HepG2 (cell line): ENCODE data around the gene CPNE1. TPM values are rescaled to one million over a fixed set of nuclear protein-coding genes. Genes with fewer than 3 reads are reported as not detected.

Experiments
- ATAC-seq: fragments of 200-7000 bp; cut with Tn5 transposase; 3 replicates; pipeline ENCODE4 v1.9.1; 2020; ENCODE audit warnings: mild to moderate bottlenecking, moderate library complexity
- BruUV-seq: library from RNA; stranded (reverse); fragments of 400-500 nt; replicated peaks from 2 replicates; lab custom pipeline; 2021; lab: Mats Ljungman, UMichigan
- CTCF ChIA-PET: fragments of 300-600 bp; formaldehyde crosslinking; extraction: SDS; loops from one replicate; lab custom pipeline; 2021; ENCODE audit warnings: low total read pairs, inconsistent platforms, low intra/inter-chr PET ratio; lab: Yijun Ruan, JAX
- POLR2A ChIA-PET: fragments of 350-600 bp; sonication (Branson Sonifier 250); formaldehyde crosslinking; loops from one replicate; lab custom pipeline; 2020; ENCODE audit warnings: antibody characterized with exemption, inconsistent platforms; lab: Yijun Ruan, JAX
- DNase-seq: peaks from one replicate; pipeline ENCODE4 v3.0.0-alpha.2; 2015; ENCODE audit warnings: low spot score
- FAIRE-seq: peaks from 3 replicates; lab custom pipeline; 2011; peaks lifted over from hg19 to GRCh38; lab: Jason Lieb, UNC
- H2AFZ ChIP-seq: one replicate; pipeline ENCODE4 v1.6.1; 2011; ENCODE audit warnings: low read length, inconsistent platforms
- H3K27ac ChIP-seq: fragments of 300-600 bp; 3 replicates; pipeline ENCODE4 v1.8.0; 2011; ENCODE audit warnings: mixed run types, mild to moderate bottlenecking, mixed read lengths, low read length, inconsistent platforms; ENCODE audit not compliant: insufficient read depth; ENCODE audit errors: extremely low read length
- H3K27me3 ChIP-seq, 2 experiments: fragments of 200-600 bp in 1 of 2; 2 replicates in 1 of 2; 3 replicates in 1 of 2; pipeline versions ENCODE4 v1.6.0 to v1.8.0; 2011; ENCODE audit warnings: low read length in 2 of 2, mild to moderate bottlenecking in 2 of 2, moderate library complexity in 2 of 2, inconsistent platforms in 1 of 2; ENCODE audit not compliant: insufficient read depth in 2 of 2, control insufficient read depth in 1 of 2
- H3K36me3 ChIP-seq, 2 experiments: fragments of 200-600 bp in 1 of 2; replicated peaks in 1 of 2; 2 replicates in 1 of 2; 3 replicates in 1 of 2; pipeline versions ENCODE4 v1.5.1 to v1.8.0; 2011; ENCODE audit warnings: low read length in 2 of 2, inconsistent platforms in 1 of 2; ENCODE audit not compliant: insufficient read depth in 2 of 2, control insufficient read depth in 1 of 2
- H3K4me1 ChIP-seq: 2 replicates; pipeline ENCODE4 v1.5.1; 2012; ENCODE audit warnings: low read length, inconsistent platforms; ENCODE audit not compliant: insufficient read depth
- H3K4me2 ChIP-seq: 2 replicates; pipeline ENCODE4 v1.6.0; 2011; ENCODE audit warnings: low read depth, low read length, inconsistent platforms
- H3K4me3 ChIP-seq, 3 experiments: fragments of 200-600 bp in 1 of 3; sonication (generic), shearing (Covaris generic) in 1 of 3; replicated peaks in 1 of 3; 2 replicates each; pipeline ENCODE4 v1.5.1; 2011 to 2016; ENCODE audit warnings: low read length in 3 of 3, inconsistent platforms in 2 of 3, low read depth in 2 of 3, mild to moderate bottlenecking in 2 of 3, control low read depth in 1 of 3, mixed read lengths in 1 of 3; ENCODE audit not compliant: insufficient read depth in 1 of 3
- H3K79me2 ChIP-seq: one replicate; pipeline ENCODE4 v1.6.1; 2011; ENCODE audit warnings: low read length, inconsistent platforms; ENCODE audit not compliant: insufficient read depth
- H3K9ac ChIP-seq: 2 replicates; pipeline ENCODE4 v1.6.0; 2011; ENCODE audit warnings: mild to moderate bottlenecking, low read depth, low read length, inconsistent platforms; ENCODE audit not compliant: insufficient read depth
- H3K9me3 ChIP-seq: 2 replicates; pipeline ENCODE4 v1.5.1; 2012; ENCODE audit warnings: mild to moderate bottlenecking, low read length
- H4K20me1 ChIP-seq: 2 replicates; pipeline ENCODE4 v1.6.0; 2011; ENCODE audit warnings: inconsistent platforms, mild to moderate bottlenecking, low read length, moderate library complexity; ENCODE audit not compliant: insufficient read depth
- ATAD3A ChIP-seq: sonication (generic); formaldehyde crosslinking; IDR thresholded peaks from 2 replicates; pipeline ENCODE4 v1.4.0; 2020; ENCODE audit warnings: missing genetic modification reagents
- CREB1 ChIP-seq, 2 experiments: fragments of 450-650 bp in 1 of 2; IDR thresholded peaks; 2 replicates each; pipeline ENCODE4 v1.6.1; 2016 to 2017; ENCODE audit warnings: control low read depth in 1 of 2, mild to moderate bottlenecking in 1 of 2, missing compliant biosample characterization in 1 of 2, missing genetic modification characterization in 1 of 2
- DR1 ChIP-seq: sonication (generic); formaldehyde crosslinking; IDR thresholded peaks from 2 replicates; pipeline ENCODE4 v1.8.0; 2021; ENCODE audit warnings: mild to moderate bottlenecking, missing genetic modification reagents, inconsistent platforms
- HOMEZ ChIP-seq: IDR thresholded peaks from 2 replicates; pipeline ENCODE4 v1.6.1; 2016; ENCODE audit warnings: low read depth
- KDM2A ChIP-seq: sonication (generic); formaldehyde crosslinking; IDR thresholded peaks from 2 replicates; pipeline ENCODE4 v1.4.0; 2020; ENCODE audit warnings: low read depth, missing genetic modification reagents, borderline replicate concordance
- KLF6 ChIP-seq: IDR thresholded peaks from 2 replicates; pipeline ENCODE4 v1.8.0; 2016; ENCODE audit warnings: missing biosample characterization, missing genetic modification reagents
- NR2C2 ChIP-seq: sonication (generic); formaldehyde crosslinking; IDR thresholded peaks from 2 replicates; pipeline ENCODE4 v1.4.0; 2020; ENCODE audit warnings: missing genetic modification reagents, mild to moderate bottlenecking, moderate library complexity, borderline replicate concordance
- PRDM10 ChIP-seq: sonication (generic); formaldehyde crosslinking; IDR thresholded peaks from 2 replicates; pipeline ENCODE4 v1.4.0; 2020; ENCODE audit warnings: low read depth, missing genetic modification reagents
- RXRA ChIP-seq: sonication (generic); formaldehyde crosslinking; IDR thresholded peaks from 2 replicates; pipeline ENCODE4 v1.5.1; 2020; ENCODE audit warnings: missing genetic modification reagents
- SALL2 ChIP-seq: sonication (generic); formaldehyde crosslinking; IDR thresholded peaks from 2 replicates; pipeline ENCODE4 v1.8.1; 2023; ENCODE audit warnings: mild to moderate bottlenecking, missing genetic modification reagents, inconsistent platforms
- SOX13 ChIP-seq, 3 experiments: fragments of 450-650 bp in 1 of 3; sonication (generic) in 1 of 3; formaldehyde crosslinking in 1 of 3; IDR thresholded peaks in 2 of 3; conservative IDR thresholded peaks in 1 of 3; 2 replicates each; pipeline versions ENCODE4 v1.5.0 to v1.6.1; 2016 to 2020; ENCODE audit warnings: antibody characterized with exemption in 1 of 3, mild to moderate bottlenecking in 1 of 3, missing compliant biosample characterization in 1 of 3, missing genetic modification reagents in 1 of 3, moderate library complexity in 1 of 3
- SOX5 ChIP-seq: IDR thresholded peaks from 2 replicates; pipeline ENCODE4 v1.6.1; 2016; ENCODE audit warnings: borderline replicate concordance
- TOPORS ChIP-seq: sonication (generic); formaldehyde crosslinking; IDR thresholded peaks from 2 replicates; pipeline ENCODE4 v1.8.0; 2023; ENCODE audit warnings: mild to moderate bottlenecking, missing genetic modification reagents
- ZGPAT ChIP-seq: IDR thresholded peaks from 2 replicates; pipeline ENCODE4 v1.6.1; 2016; ENCODE audit warnings: mild to moderate bottlenecking
- ZNF331 ChIP-seq: sonication (generic); formaldehyde crosslinking; IDR thresholded peaks from 2 replicates; pipeline ENCODE4 v1.4.0; 2020; ENCODE audit warnings: missing genetic modification reagents
- ZNF460 ChIP-seq: sonication (generic); formaldehyde crosslinking; IDR thresholded peaks from 2 replicates; pipeline ENCODE4 v1.5.1; 2020; ENCODE audit warnings: missing genetic modification reagents, mild to moderate bottlenecking, borderline replicate concordance
- ZNF772 ChIP-seq: sonication (generic); formaldehyde crosslinking; IDR thresholded peaks from 2 replicates; pipeline ENCODE4 v1.5.0; 2020; ENCODE audit warnings: mild to moderate bottlenecking, missing genetic modification reagents
- WGBS: methylation state at CpG from one replicate; pipeline ENCODE4 v1.1.6; 2017; ENCODE audit warnings: low lambda C conversion rate; 5-methylcytosine and 5-hydroxymethylcytosine counted together
- in situ Hi-C: cut with HindIII; loops from 2 replicates; pipeline ENCODE4 v1.10.0; 2017; ENCODE audit warnings: low pct_unique_long_range_greater_than_20kb; ENCODE audit not compliant: extremely low pct_ligation_motif_present
- intact Hi-C: fragments of 100-400 bp; cut with micrococcal nuclease; formaldehyde crosslinking; loops from one replicate; pipeline ENCODE4 v1.10.0; 2022; ENCODE audit not compliant: unreplicated experiment
- polyA plus RNA-seq, 8 experiments: library from polyadenylated mRNA; depleted of rRNA in 3 of 8; stranded (reverse) in 7 of 8; unstranded in 1 of 8; fragments of >200 nt; fragmentation: Illumina TruSeq in 4 of 8; extraction: Trizol in 4 of 8; gene quantifications; 2 replicates each; pipeline versions ENCODE4 v1.2.1 to v1.2.3, GENCODE V29; 2011 to 2016; ENCODE audit warnings: low read depth in 4 of 8, missing spikeins in 1 of 8, mixed read lengths in 1 of 8; ENCODE audit not compliant: insufficient read depth in 1 of 8
- total RNA-seq, 5 experiments: library from RNA; depleted of rRNA; stranded (reverse); fragments of >200 nt; fragmentation: Illumina TruSeq; extraction: Trizol; gene quantifications; 2 replicates each; pipeline ENCODE4 v1.2.3, GENCODE V29; 2016; ENCODE audit warnings: low read depth in 1 of 5

CPNE1 gene
- total and polyA plus RNA-seq, 2 of the 13 experiments (the other 11 are each of a cell fraction or from before 2014, with no cell fraction given), result 408 to 431 TPM

- peaks cover 6 to 11% of the 10 kb centered on the region in 2 experiments; a peak in 4 of 5 replicates for H3K36me3 ChIP-seq
- no TSS peak for BruUV-seq
- in situ Hi-C loops (no loop called here), intact Hi-C loops (loop anchor here (10.0 kb wide), 2 partner anchors 190 to 230 kb away; no protein-coding TSS in a partner anchor)
- peak overlapping the region; percentile 40 for H3K4me2 ChIP-seq
- no peaks in the 10 kb centered on the region for H4K20me1 ChIP-seq
- FAIRE-seq (no peak), DNase-seq (peak; percentile 67), ATAC-seq (no peak)
- ChIA-PET POLR2A (interaction anchor here (0.7 to 2.4 kb wide), 2 partner anchors 47 to 240 kb away, joined by 3 to 17 read pairs; partner anchors contain the start of gene RBM39), CTCF (no interaction called here)
- no peak overlapping the region for H2AFZ ChIP-seq
- 24% methylated on average over 2 of the region's 2 CpGs for WGBS
- H3K4me3 ChIP-seq, result no peak overlapping the region; a peak in 1 of 6 replicates
- peaks cover 43% of the 10 kb centered on the region for H3K4me1 ChIP-seq
- no peaks in the 10 kb centered on the region for H3K9me3 ChIP-seq
- peaks cover 29% of the 10 kb centered on the region for H3K79me2 ChIP-seq
- peak overlapping the region; percentile 2 for H3K9ac ChIP-seq
- H3K27ac ChIP-seq, result peak overlapping the region; percentile 58
- H3K27me3 ChIP-seq, result no peaks in the 10 kb centered on the region; a peak in 1 of 5 replicates
- TF ChIP-seq TOPORS, result 0 out of 2 replicates have a peak, but pooled peaks have one; percentile 7
- TF ChIP-seq ZNF460 (CRISPR knock-in tag), result no peak
- TF ChIP-seq SOX13 (IDR thresholded peaks at IDR 0.05), result no peak
- peak in 1 of 2 experiments; percentile 56; a peak in 1 of 4 replicates for TF ChIP-seq SOX13 (CRISPR knock-in tag; conservative IDR thresholded peaks at IDR 0.05 in 1 of 2, IDR thresholded peaks at IDR 0.05 in 1 of 2)
- 0 out of 2 replicates have a peak, but pooled peaks have one; percentile 26 for TF ChIP-seq KDM2A (CRISPR knock-in tag)
- TF ChIP-seq SOX5 (CRISPR knock-in tag), result peak; percentile 31; the same call in 1 of the 2 replicates
- no peak for TF ChIP-seq ATAD3A (CRISPR knock-in tag)
- TF ChIP-seq KLF6 (CRISPR knock-in tag), result no peak
- TF ChIP-seq CREB1 (IDR thresholded peaks at IDR 0.05), result no peak
- no peak for TF ChIP-seq CREB1 (CRISPR knock-in tag; IDR thresholded peaks at IDR 0.05)
- TF ChIP-seq HOMEZ (CRISPR knock-in tag), result peak; percentile 37; the same call in 1 of the 2 replicates
- TF ChIP-seq DR1 (CRISPR knock-in tag), result no peak
- peak; percentile 85; the same call in 1 of the 2 replicates for TF ChIP-seq RXRA (CRISPR knock-in tag)
- TF ChIP-seq SALL2 (CRISPR knock-in tag), result peak; percentile 56; the same call in 1 of the 2 replicates
- peak; percentile 75 for TF ChIP-seq NR2C2 (CRISPR knock-in tag)
- peak; percentile 73 for TF ChIP-seq ZNF331 (CRISPR knock-in tag)
- peak; percentile 51; the same call in 1 of the 2 replicates for TF ChIP-seq PRDM10
- TF ChIP-seq ZNF772, result 0 out of 2 replicates have a peak, but pooled peaks have one; percentile 58
- TF ChIP-seq ZGPAT (CRISPR knock-in tag), result peak; percentile 79
Observed at GRCh38 chr20:35695245-35695749, 30.6 kb upstream of the CPNE1 start.
